Measurements from ENCODE around the gene MED17. TPM values are rescaled to one million over a fixed set of nuclear protein-coding genes. Genes with fewer than 3 reads are reported as not detected.

The MED17 gene
- polyA plus RNA-seq, 1 donor from 2014 or later: 82.7 TPM

- no peaks in the 10 kb centered on the region for H3K27me3 ChIP-seq (ENCODE audit: insufficient read depth, low read depth, low read length)
- H3K9ac ChIP-seq (ENCODE audit: low read length): no peak overlapping the region
- no peaks in the 10 kb centered on the region for H3K9me3 ChIP-seq (ENCODE audit: low read length)
- H3K4me2 ChIP-seq (ENCODE audit: low read length): no peak overlapping the region
- H3F3A ChIP-seq (ENCODE audit: insufficient read depth, low read length, poor library complexity, severe bottlenecking): no peaks in the 10 kb centered on the region
- H3K36me3 ChIP-seq (ENCODE audit: insufficient read depth, low read length): no peaks in the 10 kb centered on the region
- no peaks in the 10 kb centered on the region for H3K79me2 ChIP-seq (replicated peaks; ENCODE audit: insufficient read depth, low read length)
- no peaks in the 10 kb centered on the region for H3K9me2 ChIP-seq (ENCODE audit: insufficient read depth, low read length)
- H2AFZ ChIP-seq (ENCODE audit: low read depth, low read length): no peak overlapping the region
- H3K27ac ChIP-seq (ENCODE audit: low read length): no peak overlapping the region
- no peak for TF ChIP-seq POLR2AphosphoS5 (IDR thresholded peaks at IDR 0.05)
- TF ChIP-seq MXI1 (conservative IDR thresholded peaks at IDR 0.05; ENCODE audit: poor library complexity, severe bottlenecking): no peak
- TF ChIP-seq EP300 (conservative IDR thresholded peaks at IDR 0.05; ENCODE audit: poor library complexity, severe bottlenecking): no peak
- no peak for TF ChIP-seq TAF1 (IDR thresholded peaks at IDR 0.05; ENCODE audit: low read depth)
- TF ChIP-seq RAD21 (conservative IDR thresholded peaks at IDR 0.05): no peak
- no peak for TF ChIP-seq SMC3 (conservative IDR thresholded peaks at IDR 0.05; ENCODE audit: poor library complexity)
- no peak for TF ChIP-seq CTCF (IDR thresholded peaks at IDR 0.05; ENCODE audit: poor library complexity, severe bottlenecking)
- TF ChIP-seq EZH2 (IDR thresholded peaks at IDR 0.05; ENCODE audit: borderline replicate concordance, insufficient read depth, low read length, poor library complexity, severe bottlenecking): no peak
- no peak for TF ChIP-seq REST (IDR thresholded peaks at IDR 0.05; ENCODE audit: borderline replicate concordance)
- H3K4me3 ChIP-seq (ENCODE audit: low read length): no peak overlapping the region
- H4K20me1 ChIP-seq (ENCODE audit: insufficient read depth): no peaks in the 10 kb centered on the region
Observed at GRCh38 chr11:93829598-93829997, 45.5 kb downstream of the MED17 start.

GRCh38 chr11:93831343-93832127 lies 47.5 kb downstream of the MED17 start:
- Histone ChIP-seq H3K9me3 (ENCODE audit: low read length) (no peaks in the 10 kb centered on the region), H3K9ac (ENCODE audit: low read length) (no peak overlapping the region)
- TF ChIP-seq TAF1 (IDR thresholded peaks at IDR 0.05; ENCODE audit: low read depth): no peak

More at GRCh38 chr11:93831343-93832127, 47.5 kb downstream of the MED17 start:
- Histone ChIP-seq H3K4me2 (ENCODE audit: low read length) (no peak overlapping the region), H3K79me2 (replicated peaks; ENCODE audit: insufficient read depth, low read length) (no peaks in the 10 kb centered on the region), H4K20me1 (ENCODE audit: insufficient read depth) (no peaks in the 10 kb centered on the region), H3F3A (ENCODE audit: insufficient read depth, low read length, poor library complexity, severe bottlenecking) (no peaks in the 10 kb centered on the region), H3K36me3 (ENCODE audit: insufficient read depth, low read length) (no peaks in the 10 kb centered on the region), H3K9me2 (ENCODE audit: insufficient read depth, low read length) (no peaks in the 10 kb centered on the region), H2AFZ (ENCODE audit: low read depth, low read length) (no peak overlapping the region), H3K27me3 (ENCODE audit: insufficient read depth, low read depth, low read length) (no peaks in the 10 kb centered on the region), H3K27ac (ENCODE audit: low read length) (no peak overlapping the region), H3K4me3 (ENCODE audit: low read length) (no peak overlapping the region)
